ENCODE measurements around the gene NOP56.
"Not testable (repeated sequence)": the region's sequence is repeated elsewhere in the genome, so short reads cannot be mapped to it uniquely, and the experiment has no call there.

The NOP56 gene

GRCh38 chr20:2680046-2680445 lies 27.6 kb downstream of the NOP56 start:
- DNase-seq (ENCODE audit: low read depth), result no peak
- TF ChIP-seq CTCF (IDR thresholded peaks at IDR 0.05; ENCODE audit: low read depth, low read length, missing control alignments), result no peak
- no peak overlapping the region for H3K4me3 ChIP-seq (ENCODE audit: low read depth, low read length)

DNA sequence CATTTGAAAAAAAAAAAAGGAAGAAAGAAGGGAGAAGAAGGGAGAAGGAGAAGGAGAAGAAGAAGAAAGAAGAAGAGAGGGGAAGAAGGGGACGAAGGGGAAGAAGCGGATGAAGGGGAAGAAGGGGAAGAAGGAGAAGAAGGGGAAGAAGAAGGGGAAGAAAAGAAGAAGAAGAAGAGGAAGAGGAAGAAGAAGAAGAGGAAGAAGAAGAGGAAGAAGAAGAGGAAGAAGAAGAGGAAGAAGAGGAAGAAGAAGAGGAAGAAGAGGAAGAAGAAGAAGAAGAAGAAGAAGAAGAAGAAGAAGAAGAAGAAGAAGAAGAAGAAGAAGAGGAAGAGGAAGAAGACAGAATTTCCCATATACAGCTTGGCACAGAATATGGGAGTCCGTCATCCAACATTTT lies 29.6 kb downstream of the NOP56 start:
- DNase-seq (ENCODE audit: low read depth); H3K4me3 ChIP-seq (ENCODE audit: low read depth, low read length): not testable (repeated sequence)

GRCh38 chr20:2684817-2685216 lies 32.4 kb downstream of the NOP56 start:
- DNase-seq (ENCODE audit: low read depth); H3K4me3 ChIP-seq (ENCODE audit: low read depth, low read length): not testable (repeated sequence)

GRCh38 chr20:2687514-2687913 lies 35.1 kb downstream of the NOP56 start:
- TF ChIP-seq CTCF (IDR thresholded peaks at IDR 0.05; ENCODE audit: low read depth, low read length, missing control alignments), result no peak
- H3K4me3 ChIP-seq (ENCODE audit: low read depth, low read length), result no peak overlapping the region
- no peak for DNase-seq (ENCODE audit: low read depth)

GRCh38 chr20:2688041-2688591 lies 35.7 kb downstream of the NOP56 start:
- no peak for DNase-seq (ENCODE audit: low read depth)

DNA sequence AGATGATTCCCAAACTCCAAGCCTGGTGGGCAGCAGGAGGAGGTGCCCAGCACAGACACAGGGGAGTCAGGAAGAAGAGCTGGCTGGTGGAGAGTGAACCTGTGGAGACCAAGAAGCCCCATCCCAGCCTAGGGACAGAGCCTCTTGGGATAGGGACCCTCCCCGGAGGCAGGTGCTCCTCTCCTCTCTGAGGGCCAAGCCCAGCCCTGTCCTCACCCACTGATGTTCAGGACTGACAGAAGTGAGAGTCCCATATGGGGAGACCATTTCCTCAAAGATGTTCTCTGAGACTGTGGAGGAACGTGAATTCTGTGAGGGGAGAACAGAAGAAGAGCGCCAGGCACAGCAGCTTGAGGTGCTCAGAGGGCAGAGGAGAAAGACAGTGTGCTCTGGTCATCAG lies 37.8 kb downstream of the NOP56 start:
- no peak for TF ChIP-seq CTCF (IDR thresholded peaks at IDR 0.05; ENCODE audit: low read depth, low read length, missing control alignments)
- DNase-seq (ENCODE audit: low read depth), result no peak
- H3K4me3 ChIP-seq (ENCODE audit: low read depth, low read length), result no peak overlapping the region

More at GRCh38 chr20:2688041-2688591, 35.7 kb downstream of the NOP56 start:
- H3K4me3 ChIP-seq (ENCODE audit: low read depth, low read length), result no peak overlapping the region
- peak; percentile 65 for TF ChIP-seq CTCF (IDR thresholded peaks at IDR 0.05; ENCODE audit: low read depth, low read length, missing control alignments)

- no peak for DNase-seq (ENCODE audit: low read depth)
Measured at GRCh38 chr20:2690718-2691117, 38.3 kb downstream of the NOP56 start.

More at GRCh38 chr20:2690718-2691117, 38.3 kb downstream of the NOP56 start:
- TF ChIP-seq CTCF (IDR thresholded peaks at IDR 0.05; ENCODE audit: low read depth, low read length, missing control alignments), result no peak
- H3K4me3 ChIP-seq (ENCODE audit: low read depth, low read length), result no peak overlapping the region

Data from GM12864 (cell line).